Uterus (tissue), 2 donors: ENCODE measurements around the gene TPT1.
"Not testable (repeated sequence)": the region's sequence is repeated elsewhere in the genome, so short reads cannot be mapped to it uniquely, and the experiment has no call there.

Source experiments
- POLR2A ChIP-seq, 2 donors: fragments of 450-650 bp; IDR thresholded peaks; one replicate each; pipeline ENCODE4 v1.6.1; 2016; ENCODE audit warnings: antibody characterized with exemption in 2 of 2, mild to moderate bottlenecking in 1 of 2, moderate library complexity in 1 of 2
- TF ChIP-seq, protein P1 (sequence below), 4 experiments: fragments of 200-600 bp in 2 of 4; fragments of 450-650 bp in 2 of 4; sonication (generic) in 2 of 4; IDR thresholded peaks; one replicate each; pipeline ENCODE4 v1.5.1; 2016 to 2019; ENCODE audit warnings: antibody characterized with exemption in 4 of 4, mild to moderate bottlenecking in 2 of 4, moderate library complexity in 1 of 4

- TF ChIP-seq, protein P1, sequence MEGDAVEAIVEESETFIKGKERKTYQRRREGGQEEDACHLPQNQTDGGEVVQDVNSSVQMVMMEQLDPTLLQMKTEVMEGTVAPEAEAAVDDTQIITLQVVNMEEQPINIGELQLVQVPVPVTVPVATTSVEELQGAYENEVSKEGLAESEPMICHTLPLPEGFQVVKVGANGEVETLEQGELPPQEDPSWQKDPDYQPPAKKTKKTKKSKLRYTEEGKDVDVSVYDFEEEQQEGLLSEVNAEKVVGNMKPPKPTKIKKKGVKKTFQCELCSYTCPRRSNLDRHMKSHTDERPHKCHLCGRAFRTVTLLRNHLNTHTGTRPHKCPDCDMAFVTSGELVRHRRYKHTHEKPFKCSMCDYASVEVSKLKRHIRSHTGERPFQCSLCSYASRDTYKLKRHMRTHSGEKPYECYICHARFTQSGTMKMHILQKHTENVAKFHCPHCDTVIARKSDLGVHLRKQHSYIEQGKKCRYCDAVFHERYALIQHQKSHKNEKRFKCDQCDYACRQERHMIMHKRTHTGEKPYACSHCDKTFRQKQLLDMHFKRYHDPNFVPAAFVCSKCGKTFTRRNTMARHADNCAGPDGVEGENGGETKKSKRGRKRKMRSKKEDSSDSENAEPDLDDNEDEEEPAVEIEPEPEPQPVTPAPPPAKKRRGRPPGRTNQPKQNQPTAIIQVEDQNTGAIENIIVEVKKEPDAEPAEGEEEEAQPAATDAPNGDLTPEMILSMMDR (IDR thresholded peaks at IDR 0.05) = not testable (repeated sequence)
- TF ChIP-seq POLR2A (IDR thresholded peaks at IDR 0.05) = not testable (repeated sequence)
Measured at GRCh38 chr13:45344064-45344463, 3.1 kb upstream of the TPT1 start.
